Stimulated activated CD4-positive, alpha-beta T cell treated with anti-CD3 and anti-CD28 coated beads, Interleukin-1b, Interleukin-23, amount 100 ng/mL, for 4 hours (primary cell): ENCODE measurements around the gene ADAM19.

Source experiments
- DNase-seq, 2 donors: peaks; one replicate each; pipeline ENCODE4 v3.0.0-alpha.2; 2020; ENCODE audit warnings: low read depth in 2 of 2

The ADAM19 gene

GRCh38 chr5:157562111-157562581 lies 13.4 kb downstream of the ADAM19 start:
- DNase-seq: no peak

- DNase-seq: no peak
Measured at GRCh38 chr5:157561110-157561509, 14.5 kb downstream of the ADAM19 start.

- no peak for DNase-seq
Measured at GRCh38 chr5:157559301-157559700, 16.3 kb downstream of the ADAM19 start.

- no peak for DNase-seq
Measured at GRCh38 chr5:157558681-157559080, 16.9 kb downstream of the ADAM19 start.

GRCh38 chr5:157558041-157558595 lies 17.5 kb downstream of the ADAM19 start:
- no peak for DNase-seq

GRCh38 chr5:157556615-157557418 lies 18.8 kb downstream of the ADAM19 start:
- DNase-seq: no peak

GRCh38 chr5:157555037-157555640 lies 20.4 kb downstream of the ADAM19 start:
- DNase-seq: no peak

GRCh38 chr5:157554179-157555036 lies 21.2 kb downstream of the ADAM19 start:
- no peak for DNase-seq

- no peak for DNase-seq
Measured at GRCh38 chr5:157552650-157553049, 22.9 kb downstream of the ADAM19 start.

- DNase-seq: no peak
Measured at GRCh38 chr5:157550663-157551062, 24.9 kb downstream of the ADAM19 start.

- DNase-seq: no peak
Measured at GRCh38 chr5:157549954-157550549, 25.5 kb downstream of the ADAM19 start.

- DNase-seq: no peak
Measured at GRCh38 chr5:157549283-157549629, 26.3 kb downstream of the ADAM19 start.

- no peak for DNase-seq
Measured at GRCh38 chr5:157548513-157549282, 26.9 kb downstream of the ADAM19 start.

GRCh38 chr5:157547941-157548512 lies 27.5 kb downstream of the ADAM19 start:
- no peak for DNase-seq

- DNase-seq: no peak
Measured at GRCh38 chr5:157546456-157547100, 29.0 kb downstream of the ADAM19 start.

GRCh38 chr5:157545610-157546310 lies 29.8 kb downstream of the ADAM19 start:
- no peak for DNase-seq

GRCh38 chr5:157544623-157544989 lies 31.0 kb downstream of the ADAM19 start:
- no peak for DNase-seq

- no peak for DNase-seq
Measured at GRCh38 chr5:157543825-157544622, 31.6 kb downstream of the ADAM19 start.
